OCI-LY1 (cell line): Measurements from ENCODE around the gene TTC9C.

Experiments
- EZH2 ChIP-seq: fragments of 200-600 bp; sonication (generic), shearing (Covaris generic); IDR thresholded peaks from 2 replicates; pipeline ENCODE4 v1.8.0; 2017; ENCODE audit warnings: borderline replicate concordance, mixed run types, mild to moderate bottlenecking, antibody characterized with exemption, low read length, moderate library complexity, mixed read lengths
- TF ChIP-seq, protein P1 (sequence below): fragments of 200-600 bp; sonication (generic), shearing (Covaris generic); IDR thresholded peaks from 2 replicates; pipeline ENCODE4 v1.5.1; 2017; ENCODE audit warnings: mild to moderate bottlenecking, antibody characterized with exemption, low read length, moderate library complexity, mixed read lengths

DNA sequence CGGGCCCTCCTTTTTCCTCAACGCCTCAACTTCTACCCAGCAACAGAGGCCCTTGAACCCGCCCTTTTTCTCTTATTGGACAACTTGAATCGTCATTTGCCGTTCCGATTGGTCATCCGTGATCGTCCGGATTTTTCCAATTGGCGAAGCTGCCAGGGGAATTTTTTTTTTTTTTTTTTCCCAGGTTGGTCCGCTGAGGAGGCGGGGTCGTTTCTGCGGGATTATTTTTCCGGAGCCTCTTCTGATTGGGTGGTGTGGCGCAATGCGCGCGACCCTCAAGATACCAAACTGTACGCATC is 465 bp upstream of the TTC9C start:
- TF ChIP-seq, protein P1, sequence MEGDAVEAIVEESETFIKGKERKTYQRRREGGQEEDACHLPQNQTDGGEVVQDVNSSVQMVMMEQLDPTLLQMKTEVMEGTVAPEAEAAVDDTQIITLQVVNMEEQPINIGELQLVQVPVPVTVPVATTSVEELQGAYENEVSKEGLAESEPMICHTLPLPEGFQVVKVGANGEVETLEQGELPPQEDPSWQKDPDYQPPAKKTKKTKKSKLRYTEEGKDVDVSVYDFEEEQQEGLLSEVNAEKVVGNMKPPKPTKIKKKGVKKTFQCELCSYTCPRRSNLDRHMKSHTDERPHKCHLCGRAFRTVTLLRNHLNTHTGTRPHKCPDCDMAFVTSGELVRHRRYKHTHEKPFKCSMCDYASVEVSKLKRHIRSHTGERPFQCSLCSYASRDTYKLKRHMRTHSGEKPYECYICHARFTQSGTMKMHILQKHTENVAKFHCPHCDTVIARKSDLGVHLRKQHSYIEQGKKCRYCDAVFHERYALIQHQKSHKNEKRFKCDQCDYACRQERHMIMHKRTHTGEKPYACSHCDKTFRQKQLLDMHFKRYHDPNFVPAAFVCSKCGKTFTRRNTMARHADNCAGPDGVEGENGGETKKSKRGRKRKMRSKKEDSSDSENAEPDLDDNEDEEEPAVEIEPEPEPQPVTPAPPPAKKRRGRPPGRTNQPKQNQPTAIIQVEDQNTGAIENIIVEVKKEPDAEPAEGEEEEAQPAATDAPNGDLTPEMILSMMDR: no peak
- no peak for TF ChIP-seq EZH2
